Endothelial cell of umbilical vein (primary cell): Measurements from ENCODE around the gene SLC25A21. TPM values are rescaled to one million over a fixed set of nuclear protein-coding genes. Genes with fewer than 3 reads are reported as not detected.

Experiments used
- BruUV-seq: library from RNA; stranded (reverse); fragments of 400-500 nt; replicated peaks from 2 replicates; lab custom pipeline; 2021; lab: Mats Ljungman, UMichigan
- CTCF ChIA-PET: fragments of 300-600, 350-600 bp; sonication (Branson Sonifier 250); formaldehyde crosslinking; loops from one replicate; lab custom pipeline; 2021; ENCODE audit warnings: antibody characterized with exemption, inconsistent platforms; lab: Charles Lee
- POLR2A ChIA-PET: fragments of 300-600, 350-600 bp; sonication (Branson Sonifier 250); formaldehyde crosslinking; loops from one replicate; lab custom pipeline; 2021; ENCODE audit warnings: antibody characterized with exemption, inconsistent platforms; lab: Charles Lee
- DNase-seq: peaks from one replicate; pipeline ENCODE4 v3.0.0-alpha.2; 2011; ENCODE audit warnings: low read depth, low spot score
- FAIRE-seq: peaks from 2 replicates; lab custom pipeline; 2011; peaks lifted over from hg19 to GRCh38; lab: Jason Lieb, UNC
- H2AFZ ChIP-seq: 2 replicates; pipeline ENCODE4 v1.6.0; 2012; ENCODE audit warnings: low read depth, low read length, control low read depth, inconsistent platforms
- H3K27ac ChIP-seq: 2 replicates; pipeline ENCODE4 v1.5.1; 2011; ENCODE audit warnings: low read depth, mild to moderate bottlenecking, control low read depth, low read length, moderate library complexity; ENCODE audit not compliant: insufficient read depth
- H3K27me3 ChIP-seq, 2 experiments: 2 replicates each; pipeline versions ENCODE4 v1.6.0 to v1.6.1; 2011; ENCODE audit warnings: low read length in 2 of 2, mixed read lengths in 1 of 2; ENCODE audit not compliant: control insufficient read depth in 2 of 2, insufficient read depth in 2 of 2
- H3K36me3 ChIP-seq, 2 experiments: 2 replicates in 1 of 2; 3 replicates in 1 of 2; pipeline ENCODE4 v1.5.1; 2011; ENCODE audit warnings: low read length in 2 of 2, mild to moderate bottlenecking in 1 of 2, moderate library complexity in 1 of 2; ENCODE audit not compliant: control insufficient read depth in 2 of 2, insufficient read depth in 2 of 2; ENCODE audit errors: extremely low read depth in 1 of 2
- H3K4me1 ChIP-seq: 3 replicates; pipeline ENCODE4 v1.5.1; 2011; ENCODE audit warnings: mild to moderate bottlenecking, low read length; ENCODE audit not compliant: control insufficient read depth, insufficient read depth; ENCODE audit errors: extremely low read depth
- H3K4me2 ChIP-seq: 2 replicates; pipeline ENCODE4 v1.6.1; 2011; ENCODE audit warnings: low read length, control low read depth, mixed read lengths; ENCODE audit not compliant: insufficient read depth
- H3K4me3 ChIP-seq, 3 experiments: fragments of 200-600 bp in 1 of 3; sonication (generic), shearing (Covaris generic) in 1 of 3; replicated peaks in 1 of 3; 2 replicates each; pipeline ENCODE4 v1.5.1; 2011 to 2016; ENCODE audit warnings: control low read depth in 3 of 3, low read length in 3 of 3, mild to moderate bottlenecking in 2 of 3, inconsistent platforms in 1 of 3, low read depth in 1 of 3, moderate library complexity in 1 of 3; ENCODE audit not compliant: insufficient read depth in 1 of 3
- H3K79me2 ChIP-seq: 2 replicates; pipeline ENCODE4 v1.6.0; 2012; ENCODE audit warnings: low read length, inconsistent platforms; ENCODE audit not compliant: control insufficient read depth, insufficient read depth
- H3K9ac ChIP-seq: replicated peaks from 2 replicates; pipeline ENCODE3; 2011; ENCODE audit warnings: low read length, control low read depth; ENCODE audit not compliant: insufficient read depth; ENCODE audit errors: extremely low read depth
- H3K9me1 ChIP-seq: replicated peaks from 3 replicates; pipeline ENCODE4 v1.6.0; 2011; ENCODE audit warnings: mild to moderate bottlenecking, low read length; ENCODE audit not compliant: control insufficient read depth, insufficient read depth; ENCODE audit errors: extremely low read depth
- H3K9me3 ChIP-seq: replicated peaks from 2 replicates; pipeline ENCODE4 v1.5.1; 2012; ENCODE audit warnings: low read length, inconsistent platforms; ENCODE audit not compliant: control insufficient read depth, insufficient read depth
- H4K20me1 ChIP-seq: replicated peaks from 2 replicates; pipeline ENCODE3; 2011; ENCODE audit warnings: mild to moderate bottlenecking, low read length; ENCODE audit not compliant: control insufficient read depth, insufficient read depth; ENCODE audit errors: extremely low read depth
- EZH2 ChIP-seq: IDR thresholded peaks from 2 replicates; pipeline ENCODE4 v1.6.1; 2012; ENCODE audit warnings: borderline replicate concordance, low read depth, mild to moderate bottlenecking, moderate library complexity, low read length, inconsistent platforms; ENCODE audit not compliant: severe bottlenecking
- FOS ChIP-seq: IDR thresholded peaks from 2 replicates; pipeline ENCODE4 v1.6.1; 2011; ENCODE audit warnings: mild to moderate bottlenecking, low read length, moderate library complexity, borderline replicate concordance; ENCODE audit not compliant: insufficient read depth
- JUN ChIP-seq: IDR thresholded peaks from 2 replicates; pipeline ENCODE4 v1.6.1; 2011; ENCODE audit warnings: borderline replicate concordance, low read depth; ENCODE audit not compliant: insufficient read length, insufficient read depth
- MYC ChIP-seq: IDR thresholded peaks from one replicate; pipeline ENCODE4 v1.6.1; 2011; ENCODE audit warnings: mild to moderate bottlenecking, low read depth, low read length
- POLR2AphosphoS5 ChIP-seq: IDR thresholded peaks from 2 replicates; pipeline ENCODE4 v1.6.1; 2012; ENCODE audit warnings: low read depth, mild to moderate bottlenecking, control low read depth, low read length, moderate library complexity; ENCODE audit not compliant: insufficient read depth
- dilution Hi-C: fragments of 300-500 bp; cut with MboI; formaldehyde crosslinking; loops from one replicate; pipeline ENCODE4 v1.15.0; 2019; ENCODE audit warnings: low sequenced_read_pairs; ENCODE audit not compliant: extremely low pct_ligation_motif_present
- intact Hi-C: fragments of 100-400 bp; cut with micrococcal nuclease; formaldehyde crosslinking; loops from one replicate; pipeline ENCODE4 v1.10.0; 2022
- polyA plus RNA-seq, 4 experiments: library from polyadenylated mRNA; depleted of rRNA in 3 of 4; stranded (reverse) in 3 of 4; unstranded in 1 of 4; fragments of >200 nt; gene quantifications; 2 replicates each; pipeline versions ENCODE4 v1.2.1 to v1.2.3, GENCODE V29; 2011 to 2012; ENCODE audit warnings: missing spikeins in 1 of 4
- total RNA-seq: library from RNA; stranded (reverse); gene quantifications from 2 replicates; pipeline ENCODE4 v1.2.3, GENCODE V29; 2021
- TF ChIP-seq, protein P1 (sequence below): IDR thresholded peaks from 2 replicates; pipeline ENCODE4 v1.6.1; 2011; ENCODE audit not compliant: insufficient read depth, insufficient read length
- TF ChIP-seq, protein P2 (sequence below), 2 donors: IDR thresholded peaks; 1 replicate in 1 of 2; 2 replicates in 1 of 2; pipeline ENCODE4 v1.5.1; 2011; ENCODE audit warnings: low read length in 2 of 2, mild to moderate bottlenecking in 2 of 2, moderate library complexity in 2 of 2, control low read depth in 1 of 2, inconsistent platforms in 1 of 2, low read depth in 1 of 2; ENCODE audit not compliant: insufficient read depth in 1 of 2; ENCODE audit errors: extremely low read depth in 1 of 2

SLC25A21 gene
- total and polyA plus RNA-seq, 2 donors (not counting 3 experiments of a cell fraction or from before 2014, with no cell fraction given), result 0.98 to 1.4 TPM

DNA sequence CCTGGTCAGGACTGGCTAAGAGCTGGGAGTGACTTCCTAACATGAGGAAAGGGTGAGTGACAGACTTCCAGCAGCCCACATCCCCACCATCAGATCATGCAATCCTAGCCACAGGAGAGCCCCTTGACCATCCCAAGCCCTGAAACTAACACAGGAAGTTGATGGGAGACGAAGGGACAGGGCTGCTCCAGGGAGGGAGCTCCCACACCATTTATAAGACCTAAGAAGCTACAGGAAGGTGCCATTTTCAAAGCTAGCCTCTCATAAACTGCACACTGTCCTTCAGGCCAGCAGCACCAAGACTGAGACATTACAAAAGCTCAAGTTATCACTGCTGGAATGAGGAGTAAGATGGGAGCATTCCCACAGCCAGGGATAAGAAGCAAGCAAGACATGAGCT, 19.4 kb downstream of the SLC25A21 start:
- no peak overlapping the region for H3K9ac ChIP-seq
- H4K20me1 ChIP-seq, result no peaks in the 10 kb centered on the region
- FAIRE-seq, result no peak
- DNase-seq, result no peak
- TF ChIP-seq EZH2, result no peak
- TF ChIP-seq, protein P1, sequence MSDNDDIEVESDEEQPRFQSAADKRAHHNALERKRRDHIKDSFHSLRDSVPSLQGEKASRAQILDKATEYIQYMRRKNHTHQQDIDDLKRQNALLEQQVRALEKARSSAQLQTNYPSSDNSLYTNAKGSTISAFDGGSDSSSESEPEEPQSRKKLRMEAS, result no peak
- no peak for TF ChIP-seq FOS
- no peak for TF ChIP-seq POLR2AphosphoS5
- TF ChIP-seq JUN, result no peak
- TF ChIP-seq, protein P2, sequence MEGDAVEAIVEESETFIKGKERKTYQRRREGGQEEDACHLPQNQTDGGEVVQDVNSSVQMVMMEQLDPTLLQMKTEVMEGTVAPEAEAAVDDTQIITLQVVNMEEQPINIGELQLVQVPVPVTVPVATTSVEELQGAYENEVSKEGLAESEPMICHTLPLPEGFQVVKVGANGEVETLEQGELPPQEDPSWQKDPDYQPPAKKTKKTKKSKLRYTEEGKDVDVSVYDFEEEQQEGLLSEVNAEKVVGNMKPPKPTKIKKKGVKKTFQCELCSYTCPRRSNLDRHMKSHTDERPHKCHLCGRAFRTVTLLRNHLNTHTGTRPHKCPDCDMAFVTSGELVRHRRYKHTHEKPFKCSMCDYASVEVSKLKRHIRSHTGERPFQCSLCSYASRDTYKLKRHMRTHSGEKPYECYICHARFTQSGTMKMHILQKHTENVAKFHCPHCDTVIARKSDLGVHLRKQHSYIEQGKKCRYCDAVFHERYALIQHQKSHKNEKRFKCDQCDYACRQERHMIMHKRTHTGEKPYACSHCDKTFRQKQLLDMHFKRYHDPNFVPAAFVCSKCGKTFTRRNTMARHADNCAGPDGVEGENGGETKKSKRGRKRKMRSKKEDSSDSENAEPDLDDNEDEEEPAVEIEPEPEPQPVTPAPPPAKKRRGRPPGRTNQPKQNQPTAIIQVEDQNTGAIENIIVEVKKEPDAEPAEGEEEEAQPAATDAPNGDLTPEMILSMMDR (IDR thresholded peaks at IDR 0.05; ENCODE audit: extremely low read depth in 1 of 2, insufficient read depth in 1 of 2, low read depth in 1 of 2, low read length in 2 of 2), result no peak
- TF ChIP-seq MYC, result no peak
- ChIA-PET CTCF (interaction anchor here (0.8 to 3.2 kb wide), 9 partner anchors 10 to 599 kb away, joined by 3 to 21 read pairs (median 6); partner anchors contain the start of gene MIPOL1), POLR2A (no interaction called here)
- H3K79me2 ChIP-seq, result no peaks in the 10 kb centered on the region
- no TSS peak for BruUV-seq
- no peak overlapping the region for H3K4me3 ChIP-seq
- no peak overlapping the region for H2AFZ ChIP-seq
- H3K27ac ChIP-seq, result no peak overlapping the region
- no peaks in the 10 kb centered on the region for H3K36me3 ChIP-seq
- no peak overlapping the region for H3K4me2 ChIP-seq
- no peaks in the 10 kb centered on the region for H3K4me1 ChIP-seq
- no peaks in the 10 kb centered on the region for H3K9me3 ChIP-seq
- dilution Hi-C loops (loop anchor here (10.0 kb wide), 1 partner anchor 508 kb away; no protein-coding TSS in a partner anchor), intact Hi-C loops (loop anchor here (5.0 kb wide), 1 partner anchor 406 kb away; no protein-coding TSS in a partner anchor)
- peaks cover 3 to 4% of the 10 kb centered on the region in 2 experiments for H3K27me3 ChIP-seq
- no peaks in the 10 kb centered on the region for H3K9me1 ChIP-seq
